NOMO-1 treated with dmso at 0.1 percent for 144 hours (cell line): ENCODE data around the gene TEAD1.
"Not testable (repeated sequence)": the region's sequence is repeated elsewhere in the genome, so short reads cannot be mapped to it uniquely, and the experiment has no call there.

Experiments
- DNase-seq: peaks from one replicate; lab custom pipeline; 2025; ENCODE audit not compliant: unreplicated experiment; lab: John Stamatoyannopoulos, UW

Gene TEAD1

GRCh38 chr11:12856338-12856737 lies 182.1 kb downstream of the TEAD1 start:
- no peak for DNase-seq

DNA sequence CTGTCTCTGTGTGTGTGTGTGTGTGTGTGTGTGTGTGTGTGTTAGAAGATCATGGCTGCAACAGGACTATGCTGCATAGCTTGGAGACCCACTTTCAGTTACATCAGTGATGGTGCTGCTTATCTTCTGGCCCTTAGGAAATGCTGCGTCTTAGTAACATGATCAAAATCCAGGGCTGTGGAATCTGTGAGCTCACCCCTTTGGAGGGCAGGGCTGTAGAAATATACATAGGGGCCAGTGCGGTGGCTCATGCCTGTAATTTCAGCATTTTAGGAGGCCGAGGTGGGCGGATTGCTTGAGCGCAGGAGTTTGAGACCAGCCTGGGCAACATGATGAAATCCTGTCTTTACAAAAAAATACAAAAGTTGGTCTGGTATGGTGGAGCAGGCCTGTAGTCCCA lies 183.4 kb downstream of the TEAD1 start:
- DNase-seq, result no peak

DNA sequence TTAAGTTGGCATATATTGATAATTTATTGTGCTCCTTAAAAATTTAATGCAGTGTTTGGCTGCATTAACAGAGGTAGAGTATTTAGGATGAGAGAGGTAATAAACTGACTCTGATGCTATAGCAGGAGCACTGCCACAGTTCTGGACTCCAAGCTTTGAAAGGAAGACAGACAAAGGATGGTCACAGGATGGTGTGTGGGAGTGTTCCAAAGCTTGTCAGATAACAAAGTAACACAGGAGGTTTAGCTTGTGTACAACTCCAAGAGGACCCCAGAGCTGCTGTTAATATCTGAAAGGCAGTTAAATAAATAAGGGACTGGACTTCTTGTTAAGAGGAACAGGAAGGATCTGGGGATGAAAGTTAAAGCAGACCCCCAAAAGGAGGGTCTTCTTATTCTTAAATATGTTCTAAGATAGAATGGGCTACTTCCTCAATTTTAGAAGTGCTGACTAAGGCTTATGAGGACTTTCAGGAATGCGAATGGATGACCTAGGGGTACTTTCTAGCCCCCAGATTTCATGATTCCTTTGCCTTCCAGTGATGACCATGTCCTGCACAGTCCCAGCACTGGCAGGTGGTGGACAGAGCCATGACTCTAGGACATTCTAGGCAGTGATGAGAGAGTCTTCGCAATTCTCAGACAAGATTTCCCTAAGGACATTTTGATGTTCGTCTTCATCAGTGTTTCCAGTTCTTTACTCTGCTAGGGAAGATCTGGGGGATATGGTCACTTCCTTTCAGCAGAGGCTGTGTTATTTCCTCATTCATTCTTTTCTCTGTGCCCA lies 185.8 kb downstream of the TEAD1 start:
- DNase-seq, result no peak

DNA sequence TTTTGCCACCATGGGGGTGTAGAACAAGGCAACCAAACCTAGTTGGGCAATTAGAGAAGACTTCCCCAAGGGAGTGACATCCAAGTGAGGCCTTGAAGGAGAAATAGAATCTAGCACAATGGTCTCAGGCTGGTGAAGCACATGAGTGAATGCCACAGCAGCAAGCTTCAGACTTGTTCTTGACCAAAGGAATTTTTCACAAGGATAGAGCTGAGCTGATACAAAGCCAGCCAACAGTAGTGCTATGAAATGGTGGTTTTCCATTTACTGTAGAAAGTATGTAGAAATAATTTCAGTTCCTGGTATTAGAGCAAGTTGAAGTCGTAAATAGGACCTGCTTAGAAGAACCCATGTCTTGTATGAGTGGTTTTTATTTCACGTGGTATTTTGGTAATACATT lies 186.6 kb downstream of the TEAD1 start:
- DNase-seq, result peak; percentile 52

DNA sequence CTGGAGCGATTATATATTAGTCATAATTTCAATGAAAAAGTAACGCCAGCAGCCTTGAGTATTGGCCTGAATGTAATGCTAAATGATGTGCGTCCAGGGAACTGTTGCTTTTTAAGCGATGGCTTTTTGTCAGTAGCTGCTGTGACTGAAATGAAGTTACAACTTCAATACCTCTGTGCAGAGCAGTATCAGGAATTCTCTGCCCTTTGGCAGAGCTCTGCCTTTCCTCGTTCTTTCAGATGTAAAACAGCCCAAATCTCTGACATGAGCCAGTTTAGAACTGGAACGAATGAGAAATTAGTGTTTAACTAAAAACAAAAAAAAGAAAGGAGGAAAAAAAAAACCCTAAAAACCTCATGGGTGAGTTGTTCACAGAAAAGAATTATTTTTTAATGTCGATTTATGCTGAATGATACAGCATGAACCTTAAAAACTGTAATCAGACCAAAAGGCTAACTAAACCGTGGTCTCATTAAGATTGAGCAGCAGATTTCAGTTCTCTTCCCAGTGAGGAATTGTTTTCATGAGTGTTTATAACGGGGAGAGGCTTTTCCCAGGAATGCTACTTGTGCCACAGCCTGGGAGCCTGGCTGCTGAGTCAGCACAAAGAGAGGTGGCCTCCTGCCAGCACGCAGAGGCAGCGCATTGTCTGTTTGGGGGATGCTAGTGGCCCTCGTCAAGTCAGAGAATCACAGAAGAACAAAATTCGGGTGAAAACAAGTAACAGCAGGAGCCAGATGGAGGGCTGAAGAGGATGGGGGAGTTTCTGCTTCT lies 188.7 kb downstream of the TEAD1 start:
- DNase-seq, result no peak

DNA sequence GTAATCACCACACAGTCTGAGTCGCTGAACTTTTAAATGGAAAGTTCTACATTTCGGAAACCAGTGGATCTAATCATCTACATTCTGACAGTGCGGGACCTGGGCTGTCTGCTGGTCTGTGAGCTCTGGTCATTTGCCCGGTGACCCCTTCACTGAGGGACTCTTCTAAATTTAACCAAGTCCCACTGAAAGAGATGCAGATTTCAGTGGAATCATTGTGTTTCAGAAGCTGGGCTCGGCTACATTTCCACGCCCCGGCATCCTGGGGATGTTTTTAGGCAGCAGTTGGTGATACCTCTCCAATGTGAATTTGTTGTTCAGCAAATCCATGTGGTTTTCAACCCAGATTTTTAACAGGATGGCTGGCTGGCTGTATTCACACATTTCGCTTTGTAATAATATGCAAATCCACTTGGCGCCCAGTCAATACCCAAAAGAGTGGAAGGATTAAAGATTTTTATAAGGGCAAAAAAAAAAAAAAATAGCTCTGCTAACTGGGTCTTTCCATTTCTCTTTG lies 189.4 kb downstream of the TEAD1 start:
- DNase-seq, result no peak

GRCh38 chr11:12864316-12865156 lies 190.3 kb downstream of the TEAD1 start:
- DNase-seq, result no peak

DNA sequence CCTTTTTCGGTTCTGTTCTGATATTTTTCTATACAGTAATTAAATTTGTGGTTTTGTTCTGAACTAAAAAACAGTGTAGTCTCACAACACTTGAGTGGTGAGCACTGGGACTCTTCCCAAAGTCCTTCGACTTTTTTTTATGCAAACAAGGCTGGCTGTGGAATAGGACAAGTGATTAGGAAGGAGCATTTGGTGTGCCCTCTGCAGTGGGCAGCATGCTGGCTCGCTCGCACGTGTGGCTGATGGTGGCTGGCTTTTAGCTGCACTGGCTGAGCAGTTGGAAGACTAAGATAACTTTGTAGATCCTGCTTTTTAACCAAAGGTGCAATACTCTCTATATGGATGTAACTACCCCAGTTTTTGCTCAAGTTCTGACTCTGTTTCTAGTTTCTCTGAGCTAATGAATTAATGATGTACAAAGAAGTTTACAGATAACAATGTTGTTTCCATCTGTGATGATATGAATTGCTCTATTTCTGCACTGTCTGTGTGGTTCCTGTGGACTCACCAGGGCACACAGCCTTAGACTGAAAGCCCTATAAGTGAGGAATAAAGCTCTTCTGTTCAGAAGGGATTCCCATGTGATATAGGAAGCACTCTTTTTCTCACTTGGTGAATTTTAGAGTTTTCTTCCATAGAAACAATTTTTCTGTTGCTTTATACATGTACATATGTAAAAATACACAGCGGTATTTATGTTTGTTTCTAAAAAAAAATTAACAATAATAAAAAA lies 191.8 kb downstream of the TEAD1 start:
- no peak for DNase-seq

- no peak for DNase-seq
Observed at GRCh38 chr11:12867531-12867930, 193.3 kb downstream of the TEAD1 start.

DNA sequence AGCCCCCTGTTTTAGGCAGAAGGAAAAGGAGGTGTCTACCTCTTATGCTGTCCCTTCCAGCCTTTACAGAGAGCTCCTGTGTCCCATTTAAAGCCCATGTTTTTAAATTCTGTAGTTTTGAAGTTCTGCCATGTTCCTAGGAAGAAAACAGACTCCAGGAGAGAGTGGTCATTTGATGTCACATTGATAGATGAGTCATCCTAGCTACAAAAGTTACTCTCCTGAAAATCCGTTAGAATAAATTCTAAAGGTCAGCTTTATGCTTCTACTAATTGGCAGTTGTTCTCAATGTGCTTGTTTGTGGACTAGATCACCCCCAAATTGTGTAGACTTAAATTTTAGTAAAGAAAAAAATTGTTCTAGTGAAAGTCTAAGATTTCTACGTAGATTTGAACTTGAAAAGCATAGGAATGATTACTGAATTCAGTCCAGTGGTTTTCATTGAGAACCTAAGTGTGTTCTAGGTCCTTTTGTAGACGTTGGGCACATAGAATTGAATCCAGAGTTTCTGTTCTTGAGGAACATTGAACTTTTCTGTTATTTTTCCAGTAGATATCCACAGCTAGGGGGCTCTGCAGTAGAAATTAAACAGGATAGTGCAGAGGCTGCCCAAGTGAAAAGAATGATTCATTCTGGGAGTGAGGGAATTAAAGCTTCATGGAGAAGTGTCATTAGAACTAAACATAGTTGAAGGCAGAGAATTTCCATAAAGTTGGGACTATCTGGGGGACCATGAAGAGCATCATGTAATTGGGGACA lies 194.3 kb downstream of the TEAD1 start:
- no peak for DNase-seq

DNA sequence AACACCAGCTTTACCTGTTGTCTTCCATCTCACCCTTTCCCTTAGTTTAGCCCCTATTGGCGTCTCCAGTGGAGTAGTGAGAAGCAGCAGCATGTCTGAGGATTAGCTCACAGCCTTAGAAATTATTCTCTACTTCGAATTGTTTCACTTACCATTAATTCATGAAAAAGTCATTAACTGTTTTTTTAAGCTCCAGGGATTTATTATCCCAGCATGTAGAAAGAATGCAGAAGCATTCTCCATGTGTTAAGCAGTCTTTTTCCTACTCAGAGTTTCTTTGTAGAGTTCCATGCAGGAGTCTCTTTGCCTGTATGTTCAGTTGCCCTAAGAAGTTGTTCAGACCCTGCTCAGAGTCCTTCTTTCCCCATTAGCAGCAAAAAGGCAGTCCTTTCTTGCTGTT lies 197.0 kb downstream of the TEAD1 start:
- no peak for DNase-seq

- no peak for DNase-seq
Observed at GRCh38 chr11:12871788-12872321, 197.6 kb downstream of the TEAD1 start.

DNA sequence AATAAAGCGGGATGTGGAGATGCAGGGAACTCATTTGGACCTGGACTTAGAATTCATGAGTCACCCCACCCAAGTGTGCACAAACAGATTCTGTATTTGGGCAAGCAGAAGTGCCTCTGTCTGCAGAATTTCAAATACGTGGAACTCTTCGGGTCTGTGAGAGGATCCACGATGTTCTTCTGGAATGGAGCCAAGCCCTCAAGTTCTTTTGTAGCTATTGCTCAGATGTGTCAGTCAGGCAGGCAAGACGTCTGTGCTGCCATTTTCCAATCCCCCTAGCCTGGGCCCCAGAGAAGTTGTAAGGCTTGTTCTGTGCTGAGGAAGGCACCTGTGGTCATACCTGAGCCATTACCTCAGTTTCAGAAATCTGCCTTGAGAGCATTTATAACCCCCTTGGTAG lies 202.1 kb downstream of the TEAD1 start:
- no peak for DNase-seq

- no peak for DNase-seq
Observed at GRCh38 chr11:12876988-12877387, 202.8 kb downstream of the TEAD1 start.

GRCh38 chr11:12877508-12877907 lies 203.3 kb downstream of the TEAD1 start:
- not testable (repeated sequence) for DNase-seq

- DNase-seq, result no peak
Observed at GRCh38 chr11:12880327-12880726, 206.1 kb downstream of the TEAD1 start.

- no peak for DNase-seq
Observed at GRCh38 chr11:12882670-12883069, 208.4 kb downstream of the TEAD1 start.

- DNase-seq, result no peak
Observed at GRCh38 chr11:12884751-12885318, 210.6 kb downstream of the TEAD1 start.

GRCh38 chr11:12885717-12886239 lies 211.6 kb downstream of the TEAD1 start:
- DNase-seq, result no peak
